B cell (primary cell): Measurements from ENCODE around the gene CDRT4. TPM values are rescaled to one million over a fixed set of nuclear protein-coding genes. Genes with fewer than 3 reads are reported as not detected.

Experiments used
- ATAC-seq: fragments of 200-7000 bp; cut with Tn5 transposase; one replicate; pipeline ENCODE4 v1.10.0; 2021; ENCODE audit warnings: low read depth, mild to moderate bottlenecking, moderate number of reproducible peaks, moderate library complexity
- CTCF ChIA-PET: fragments of 350-600 bp; sonication (Branson Sonifier 250); formaldehyde crosslinking; loops from one replicate; lab custom pipeline; 2021; ENCODE audit warnings: antibody characterized with exemption, inconsistent platforms; lab: Charles Lee
- POLR2A ChIA-PET: fragments of 350-600 bp; sonication (Branson Sonifier 250); formaldehyde crosslinking; loops from one replicate; lab custom pipeline; 2021; ENCODE audit warnings: antibody characterized with exemption; lab: Charles Lee
- DNase-seq: peaks from one replicate; pipeline ENCODE4 v3.0.0; 2013
- H2AFZ ChIP-seq: 2 replicates; pipeline ENCODE4 v1.6.1; 2012; ENCODE audit warnings: mild to moderate bottlenecking, low read depth, low read length; ENCODE audit not compliant: insufficient read depth, poor library complexity, severe bottlenecking
- H3K27ac ChIP-seq, 2 donors: 1 replicate in 1 of 2; 2 replicates in 1 of 2; pipeline ENCODE4 v1.5.1; 2012 to 2013; ENCODE audit warnings: low read length in 2 of 2, mild to moderate bottlenecking in 2 of 2, moderate library complexity in 1 of 2
- H3K27me3 ChIP-seq, 4 experiments: fragments of 200-600 bp in 1 of 4; sonication (generic) in 1 of 4; replicated peaks in 1 of 4; 1 replicate in 2 of 4; 2 replicates in 2 of 4; pipeline versions ENCODE4 v1.6.1 to v1.7.0; 2013 to 2016; ENCODE audit warnings: low read length in 3 of 4, mild to moderate bottlenecking in 2 of 4, mixed read lengths in 1 of 4, moderate library complexity in 1 of 4; ENCODE audit not compliant: insufficient read depth in 4 of 4, control insufficient read depth in 3 of 4; ENCODE audit errors: control extremely low read depth in 1 of 4
- H3K36me3 ChIP-seq, 2 experiments: replicated peaks in 1 of 2; 1 replicate in 1 of 2; 2 replicates in 1 of 2; pipeline versions ENCODE4 v1.6.1 to v1.7.1; 2013; ENCODE audit warnings: low read length in 1 of 2; ENCODE audit not compliant: insufficient read depth in 2 of 2, control insufficient read depth in 1 of 2; ENCODE audit errors: control extremely low read depth in 1 of 2, extremely low read depth in 1 of 2
- H3K4me1 ChIP-seq, 2 donors: fragments of 200-600 bp in 1 of 2; sonication (generic) in 1 of 2; 1 replicate in 1 of 2; 2 replicates in 1 of 2; pipeline versions ENCODE4 v1.5.1 to v1.6.1; 2013 to 2017; ENCODE audit warnings: low read length in 2 of 2; ENCODE audit not compliant: control insufficient read depth in 2 of 2, insufficient read depth in 2 of 2
- H3K4me2 ChIP-seq: replicated peaks from 2 replicates; pipeline ENCODE3; 2012; ENCODE audit warnings: mild to moderate bottlenecking, low read depth, low read length; ENCODE audit not compliant: poor library complexity, severe bottlenecking
- H3K4me3 ChIP-seq, 5 experiments: fragments of 200-600 bp in 1 of 5; sonication (generic) in 1 of 5; 1 replicate in 3 of 5; 2 replicates in 2 of 5; pipeline versions ENCODE4 v1.5.1 to v1.7.0; 2011 to 2016; ENCODE audit warnings: low read length in 4 of 5, mild to moderate bottlenecking in 4 of 5, low read depth in 2 of 5, control low read depth in 1 of 5, moderate library complexity in 1 of 5; ENCODE audit not compliant: insufficient read depth in 1 of 5; ENCODE audit errors: control extremely low read depth in 1 of 5, extremely low read depth in 1 of 5
- H3K79me2 ChIP-seq: fragments of 200-600 bp; sonication (generic); one replicate; pipeline ENCODE4 v1.6.0; 2016; ENCODE audit warnings: low read length; ENCODE audit not compliant: control insufficient read depth, insufficient read depth
- H3K9ac ChIP-seq: fragments of 200-600 bp; sonication (generic); 2 replicates; pipeline ENCODE4 v1.6.1; 2017; ENCODE audit warnings: mild to moderate bottlenecking, low read length, moderate library complexity
- H3K9me3 ChIP-seq, 3 donors: one replicate each; pipeline versions ENCODE4 v1.6.1 to v1.7.1; 2013; ENCODE audit warnings: low read length in 2 of 3; ENCODE audit not compliant: control insufficient read depth in 2 of 3, insufficient read depth in 1 of 3; ENCODE audit errors: control extremely low read depth in 1 of 3
- H4K20me1 ChIP-seq: 2 replicates; pipeline ENCODE4 v1.6.0; 2012; ENCODE audit warnings: mild to moderate bottlenecking, low read length; ENCODE audit not compliant: insufficient read depth, control insufficient read depth, poor library complexity, severe bottlenecking
- H3K27ac Mint-ChIP-seq: one replicate; pipeline ENCODE4 v1.8.0; 2021; ENCODE audit warnings: mixed read lengths
- H3K27me3 Mint-ChIP-seq: one replicate; pipeline ENCODE4 v1.8.0; 2021; ENCODE audit warnings: mixed read lengths
- H3K4me1 Mint-ChIP-seq: one replicate; pipeline ENCODE4 v1.8.0; 2021; ENCODE audit warnings: mixed read lengths
- H3K4me3 Mint-ChIP-seq: one replicate; pipeline ENCODE4 v1.8.0; 2021; ENCODE audit warnings: mixed read lengths
- H3K9me3 Mint-ChIP-seq: one replicate; pipeline ENCODE4 v1.8.0; 2022; ENCODE audit warnings: mixed read lengths; ENCODE audit not compliant: insufficient read depth
- EZH2 ChIP-seq: IDR thresholded peaks from 2 replicates; pipeline ENCODE4 v1.6.1; 2012; ENCODE audit warnings: borderline replicate concordance, low read depth, mild to moderate bottlenecking, moderate library complexity, low read length; ENCODE audit not compliant: insufficient read depth, poor library complexity, severe bottlenecking
- WGBS: methylation state at CpG from one replicate; pipeline ENCODE4 v1.1.5; 2013; ENCODE audit warnings: missing lambda C conversion rate; ENCODE audit not compliant: insufficient coverage; 5-methylcytosine and 5-hydroxymethylcytosine counted together
- intact Hi-C: fragments of 100-400 bp; cut with micrococcal nuclease; formaldehyde crosslinking; loops from one replicate; pipeline ENCODE4 v1.10.0; 2022
- polyA plus RNA-seq: library from polyadenylated mRNA; depleted of rRNA; stranded (reverse); fragments of >200 nt; gene quantifications from 2 replicates; pipeline ENCODE4 v1.2.3, GENCODE V29; 2012
- total RNA-seq, 2 donors: library from RNA; stranded (reverse); fragments of 120-200 nt in 1 of 2; gene quantifications; 1 replicate in 1 of 2; 2 replicates in 1 of 2; pipeline versions ENCODE4 v1.2.3 to v1.2.4, GENCODE V29; 2013 to 2022
- TF ChIP-seq, protein P1 (sequence below): fragments of 200-600 bp; IDR thresholded peaks from one replicate; pipeline ENCODE4 v1.8.0; 2022; ENCODE audit warnings: antibody characterized with exemption, mild to moderate bottlenecking

Gene CDRT4
- total and polyA plus RNA-seq, 2 donors (not counting 1 experiment from before 2014, with no cell fraction given) = 11.6 to 23.0 TPM

- no peaks in the 10 kb centered on the region for H3K9me3 Mint-ChIP-seq
- Histone ChIP-seq H3K79me2 (no peaks in the 10 kb centered on the region), H3K4me3 (no peak overlapping the region), H2AFZ (no peak overlapping the region), H4K20me1 (no peaks in the 10 kb centered on the region), H3K9me3 (no peaks in the 10 kb centered on the region), H3K4me2 (no peak overlapping the region), H3K36me3 (no peaks in the 10 kb centered on the region), H3K4me1 (peaks cover 13% of the 10 kb centered on the region in 2 donors), H3K27me3 (no peaks in the 10 kb centered on the region), H3K27ac (no peak overlapping the region), H3K9ac (no peak overlapping the region)
- ATAC-seq (no peak), DNase-seq (no peak)
- no peak overlapping the region for H3K4me3 Mint-ChIP-seq
- intact Hi-C loops = loop anchor here (5.0 kb wide), 1 partner anchor 1904 kb away; no protein-coding TSS in a partner anchor
- WGBS = 93% methylated on average over 4 of the region's 7 CpGs
- no peaks in the 10 kb centered on the region for H3K27me3 Mint-ChIP-seq
- TF ChIP-seq, protein P1, sequence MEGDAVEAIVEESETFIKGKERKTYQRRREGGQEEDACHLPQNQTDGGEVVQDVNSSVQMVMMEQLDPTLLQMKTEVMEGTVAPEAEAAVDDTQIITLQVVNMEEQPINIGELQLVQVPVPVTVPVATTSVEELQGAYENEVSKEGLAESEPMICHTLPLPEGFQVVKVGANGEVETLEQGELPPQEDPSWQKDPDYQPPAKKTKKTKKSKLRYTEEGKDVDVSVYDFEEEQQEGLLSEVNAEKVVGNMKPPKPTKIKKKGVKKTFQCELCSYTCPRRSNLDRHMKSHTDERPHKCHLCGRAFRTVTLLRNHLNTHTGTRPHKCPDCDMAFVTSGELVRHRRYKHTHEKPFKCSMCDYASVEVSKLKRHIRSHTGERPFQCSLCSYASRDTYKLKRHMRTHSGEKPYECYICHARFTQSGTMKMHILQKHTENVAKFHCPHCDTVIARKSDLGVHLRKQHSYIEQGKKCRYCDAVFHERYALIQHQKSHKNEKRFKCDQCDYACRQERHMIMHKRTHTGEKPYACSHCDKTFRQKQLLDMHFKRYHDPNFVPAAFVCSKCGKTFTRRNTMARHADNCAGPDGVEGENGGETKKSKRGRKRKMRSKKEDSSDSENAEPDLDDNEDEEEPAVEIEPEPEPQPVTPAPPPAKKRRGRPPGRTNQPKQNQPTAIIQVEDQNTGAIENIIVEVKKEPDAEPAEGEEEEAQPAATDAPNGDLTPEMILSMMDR = no peak
- no peak for TF ChIP-seq EZH2
- no peak overlapping the region for H3K27ac Mint-ChIP-seq
- H3K4me1 Mint-ChIP-seq = peaks cover 14% of the 10 kb centered on the region
- ChIA-PET POLR2A (no interaction called here), CTCF (no interaction called here)
Observed at GRCh38 chr17:15501793-15502192, 34.4 kb upstream of the CDRT4 start.

GRCh38 chr17:15501282-15501681, 33.9 kb upstream of the CDRT4 start:
- H2AFZ ChIP-seq = no peak overlapping the region
- ChIA-PET CTCF (no interaction called here), POLR2A (no interaction called here)
- H3K27me3 ChIP-seq = no peaks in the 10 kb centered on the region
- no peak overlapping the region for H3K9ac ChIP-seq
- intact Hi-C loops = loop anchor here (5.0 kb wide), 1 partner anchor 1904 kb away; no protein-coding TSS in a partner anchor
- no peak overlapping the region for H3K4me3 ChIP-seq
- H3K27ac ChIP-seq = no peak overlapping the region
- DNase-seq (no peak), ATAC-seq (no peak)
- no peak overlapping the region for H3K4me2 ChIP-seq
- no peak overlapping the region for H3K27ac Mint-ChIP-seq
- WGBS = 74% methylated on average over 2 of the region's 3 CpGs
- no peaks in the 10 kb centered on the region for H3K36me3 ChIP-seq
- peaks cover 13% of the 10 kb centered on the region in 2 donors for H3K4me1 ChIP-seq
- H3K4me1 Mint-ChIP-seq = peaks cover 14% of the 10 kb centered on the region
- H3K27me3 Mint-ChIP-seq = no peaks in the 10 kb centered on the region
- no peaks in the 10 kb centered on the region for H3K9me3 ChIP-seq
- TF ChIP-seq EZH2 = no peak
- TF ChIP-seq, protein P1 = no peak
- H3K9me3 Mint-ChIP-seq = no peaks in the 10 kb centered on the region
- no peak overlapping the region for H3K4me3 Mint-ChIP-seq
- no peaks in the 10 kb centered on the region for H4K20me1 ChIP-seq
- no peaks in the 10 kb centered on the region for H3K79me2 ChIP-seq
